RWPE1 (cell line): Measurements from ENCODE around the gene MAGI1.

Source experiments
- CTCF ChIA-PET: fragments of 350-600 bp; sonication (Branson Sonifier 250); formaldehyde crosslinking; extraction: SDS; loops from one replicate; lab custom pipeline; 2021; lab: Yijun Ruan, JAX
- POLR2A ChIA-PET: fragments of 400-600 bp; formaldehyde crosslinking; extraction: SDS; loops from one replicate; lab custom pipeline; 2020; ENCODE audit warnings: antibody characterized with exemption; ENCODE audit not compliant: low non-redundant PET; lab: Yijun Ruan, JAX
- DNase-seq: peaks from one replicate; pipeline ENCODE4 v3.0.0; 2012; ENCODE audit warnings: low spot score
- H3K27ac ChIP-seq: fragments of 450-650 bp; 2 replicates; pipeline ENCODE4 v1.5.1; 2017
- CTCF ChIP-seq: fragments of 450-650 bp; conservative IDR thresholded peaks from 2 replicates; pipeline ENCODE4 v1.5.1; 2017; ENCODE audit warnings: low read depth, mild to moderate bottlenecking

MAGI1 gene

GRCh38 chr3:65497236-65497635 is 541.5 kb downstream of the MAGI1 start:
- CTCF ChIA-PET = no interaction called here
- POLR2A ChIA-PET = no interaction called here
- TF ChIP-seq CTCF = no peak

GRCh38 chr3:65493938-65494337 is 544.8 kb downstream of the MAGI1 start:
- no peak overlapping the region for H3K27ac ChIP-seq
- ChIA-PET CTCF (no interaction called here), POLR2A (no interaction called here)
- no peak for TF ChIP-seq CTCF
- no peak for DNase-seq

More at GRCh38 chr3:65497236-65497635, 541.5 kb downstream of the MAGI1 start:
- no peak overlapping the region for H3K27ac ChIP-seq
- no peak for DNase-seq

- no peak overlapping the region for H3K27ac ChIP-seq
- POLR2A ChIA-PET = no interaction called here
- CTCF ChIA-PET = no interaction called here
- no peak for TF ChIP-seq CTCF
- no peak for DNase-seq
Measured at GRCh38 chr3:65493371-65493882, 545.3 kb downstream of the MAGI1 start.

GRCh38 chr3:65492249-65492648 is 546.5 kb downstream of the MAGI1 start:
- DNase-seq = no peak
- CTCF ChIA-PET = no interaction called here
- no peak for TF ChIP-seq CTCF
- no peak overlapping the region for H3K27ac ChIP-seq
- POLR2A ChIA-PET = no interaction called here

GRCh38 chr3:65490114-65490513 is 548.6 kb downstream of the MAGI1 start:
- no peak overlapping the region for H3K27ac ChIP-seq
- ChIA-PET POLR2A (no interaction called here), CTCF (no interaction called here)
- DNase-seq = no peak
- TF ChIP-seq CTCF = no peak

GRCh38 chr3:65489253-65489652 is 549.5 kb downstream of the MAGI1 start:
- TF ChIP-seq CTCF = no peak
- CTCF ChIA-PET = no interaction called here
- POLR2A ChIA-PET = no interaction called here
- H3K27ac ChIP-seq = no peak overlapping the region
- DNase-seq = no peak
